Measurements from ENCODE around the gene SCAF4. TPM values are rescaled to one million over a fixed set of nuclear protein-coding genes. Genes with fewer than 3 reads are reported as not detected.

SCAF4 gene
- total and polyA plus RNA-seq, 8 donors: 23.9 to 44.1 (median 41.5) TPM

- H3K36me3 ChIP-seq: no peaks in the 10 kb centered on the region
- H3K27me3 ChIP-seq: no peaks in the 10 kb centered on the region
- no peaks in the 10 kb centered on the region for H3K9me3 ChIP-seq
- intact Hi-C loops (cut with DNase I): no loop called here
- no peak for ATAC-seq
- no peak overlapping the region for H3K4me3 ChIP-seq
- TF ChIP-seq, protein P1, sequence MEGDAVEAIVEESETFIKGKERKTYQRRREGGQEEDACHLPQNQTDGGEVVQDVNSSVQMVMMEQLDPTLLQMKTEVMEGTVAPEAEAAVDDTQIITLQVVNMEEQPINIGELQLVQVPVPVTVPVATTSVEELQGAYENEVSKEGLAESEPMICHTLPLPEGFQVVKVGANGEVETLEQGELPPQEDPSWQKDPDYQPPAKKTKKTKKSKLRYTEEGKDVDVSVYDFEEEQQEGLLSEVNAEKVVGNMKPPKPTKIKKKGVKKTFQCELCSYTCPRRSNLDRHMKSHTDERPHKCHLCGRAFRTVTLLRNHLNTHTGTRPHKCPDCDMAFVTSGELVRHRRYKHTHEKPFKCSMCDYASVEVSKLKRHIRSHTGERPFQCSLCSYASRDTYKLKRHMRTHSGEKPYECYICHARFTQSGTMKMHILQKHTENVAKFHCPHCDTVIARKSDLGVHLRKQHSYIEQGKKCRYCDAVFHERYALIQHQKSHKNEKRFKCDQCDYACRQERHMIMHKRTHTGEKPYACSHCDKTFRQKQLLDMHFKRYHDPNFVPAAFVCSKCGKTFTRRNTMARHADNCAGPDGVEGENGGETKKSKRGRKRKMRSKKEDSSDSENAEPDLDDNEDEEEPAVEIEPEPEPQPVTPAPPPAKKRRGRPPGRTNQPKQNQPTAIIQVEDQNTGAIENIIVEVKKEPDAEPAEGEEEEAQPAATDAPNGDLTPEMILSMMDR (IDR thresholded peaks at IDR 0.05): no peak
- no peak for DNase-seq
- H3K27ac ChIP-seq: no peak overlapping the region
- H3K4me1 ChIP-seq: no peaks in the 10 kb centered on the region
Observed at GRCh38 chr21:31752967-31753366, 21.0 kb upstream of the SCAF4 start.

GRCh38 chr21:31752352-31752751 is 20.4 kb upstream of the SCAF4 start:
- DNase-seq: no peak
- no peak for ATAC-seq
- Histone ChIP-seq H3K36me3 (no peaks in the 10 kb centered on the region), H3K4me1 (no peaks in the 10 kb centered on the region), H3K27ac (no peak overlapping the region), H3K4me3 (no peak overlapping the region), H3K27me3 (no peaks in the 10 kb centered on the region), H3K9me3 (no peaks in the 10 kb centered on the region)
- TF ChIP-seq, protein P1 (IDR thresholded peaks at IDR 0.05): no peak
- intact Hi-C loops (cut with DNase I): no loop called here

GRCh38 chr21:31750843-31751242 is 18.9 kb upstream of the SCAF4 start:
- Histone ChIP-seq H3K36me3 (no peaks in the 10 kb centered on the region), H3K4me1 (no peaks in the 10 kb centered on the region), H3K27me3 (no peaks in the 10 kb centered on the region), H3K27ac (no peak overlapping the region), H3K9me3 (peaks cover 0 to 7% of the 10 kb centered on the region in 2 donors), H3K4me3 (no peak overlapping the region)
- TF ChIP-seq, protein P1 (IDR thresholded peaks at IDR 0.05): no peak
- DNase-seq (no peak), ATAC-seq (no peak)
- intact Hi-C loops (cut with DNase I): no loop called here

- intact Hi-C loops (cut with DNase I): no loop called here
- TF ChIP-seq, protein P1 (IDR thresholded peaks at IDR 0.05): no peak
- ATAC-seq: no peak
Observed at GRCh38 chr21:31744182-31744800, 12.4 kb upstream of the SCAF4 start.

GRCh38 chr21:31743712-31744111 is 11.8 kb upstream of the SCAF4 start:
- ATAC-seq (no peak), DNase-seq (no peak)
- no peaks in the 10 kb centered on the region for H3K4me1 ChIP-seq
- H3K27ac ChIP-seq: no peak overlapping the region
- intact Hi-C loops (cut with DNase I): no loop called here
- H3K36me3 ChIP-seq: no peaks in the 10 kb centered on the region
- no peaks in the 10 kb centered on the region for H3K27me3 ChIP-seq
- TF ChIP-seq, protein P1 (IDR thresholded peaks at IDR 0.05): no peak
- H3K4me3 ChIP-seq: no peak overlapping the region
- H3K9me3 ChIP-seq: peaks cover 0 to 9% of the 10 kb centered on the region in 2 donors

More at GRCh38 chr21:31744182-31744800, 12.4 kb upstream of the SCAF4 start:
- Histone ChIP-seq H3K36me3 (no peaks in the 10 kb centered on the region), H3K4me3 (no peak overlapping the region), H3K27me3 (no peaks in the 10 kb centered on the region), H3K27ac (no peak overlapping the region), H3K9me3 (peaks cover 0 to 9% of the 10 kb centered on the region in 2 donors), H3K4me1 (no peaks in the 10 kb centered on the region)
- DNase-seq: no peak
